ENCODE data around the gene ARFGEF2. TPM values are rescaled to one million over a fixed set of nuclear protein-coding genes. Genes with fewer than 3 reads are reported as not detected.

The ARFGEF2 gene
- total RNA-seq, 2 donors from 2014 or later = 31.5 to 46.5 TPM

GRCh38 chr20:48937674-48938073 lies 16.2 kb downstream of the ARFGEF2 start:
- DNase-seq (ENCODE audit: low spot score) = no peak
- Histone ChIP-seq H3K27ac (peak overlapping the region in 1 of 2 donors; percentile 10), H3K4me3 (no peak overlapping the region), H3K36me3 (peaks cover 17% of the 10 kb centered on the region), H3K27me3 (no peaks in the 10 kb centered on the region), H3K4me1 (peaks cover 0 to 53% of the 10 kb centered on the region in 2 donors), H3K9me3 (no peaks in the 10 kb centered on the region)
- no peak for TF ChIP-seq CTCF (IDR thresholded peaks at IDR 0.05)

GRCh38 chr20:48938670-48939069 lies 17.2 kb downstream of the ARFGEF2 start:
- no peak overlapping the region for H3K27ac ChIP-seq
- H3K9me3 ChIP-seq = no peaks in the 10 kb centered on the region
- no peak for TF ChIP-seq CTCF (IDR thresholded peaks at IDR 0.05)
- H3K27me3 ChIP-seq = no peaks in the 10 kb centered on the region
- H3K4me3 ChIP-seq = no peak overlapping the region
- no peak for DNase-seq (ENCODE audit: low spot score)
- peaks cover 27% of the 10 kb centered on the region for H3K36me3 ChIP-seq
- H3K4me1 ChIP-seq = peaks cover 0 to 54% of the 10 kb centered on the region in 2 donors

GRCh38 chr20:48940170-48940569 lies 18.7 kb downstream of the ARFGEF2 start:
- Histone ChIP-seq H3K36me3 (peaks cover 35% of the 10 kb centered on the region), H3K4me3 (no peak overlapping the region), H3K27ac (no peak overlapping the region), H3K9me3 (no peaks in the 10 kb centered on the region), H3K27me3 (no peaks in the 10 kb centered on the region), H3K4me1 (peaks cover 0 to 54% of the 10 kb centered on the region in 2 donors)
- DNase-seq (ENCODE audit: low spot score) = no peak
- no peak for TF ChIP-seq CTCF (IDR thresholded peaks at IDR 0.05)

- no peak overlapping the region for H3K4me3 ChIP-seq
- no peak for DNase-seq (ENCODE audit: low spot score)
- TF ChIP-seq CTCF (IDR thresholded peaks at IDR 0.05) = no peak
- H3K27me3 ChIP-seq = no peaks in the 10 kb centered on the region
- H3K36me3 ChIP-seq = peaks cover 35% of the 10 kb centered on the region
- no peaks in the 10 kb centered on the region for H3K9me3 ChIP-seq
- H3K27ac ChIP-seq = peak overlapping the region in 1 of 2 donors; percentile 7
- H3K4me1 ChIP-seq = peaks cover 0 to 54% of the 10 kb centered on the region in 2 donors
Observed at GRCh38 chr20:48941467-48941866, 20.0 kb downstream of the ARFGEF2 start.

GRCh38 chr20:48942730-48943129 lies 21.2 kb downstream of the ARFGEF2 start:
- no peak overlapping the region for H3K4me3 ChIP-seq
- H3K27me3 ChIP-seq = no peaks in the 10 kb centered on the region
- H3K36me3 ChIP-seq = peaks cover 43% of the 10 kb centered on the region
- H3K4me1 ChIP-seq = peaks cover 0 to 45% of the 10 kb centered on the region in 2 donors
- no peak for DNase-seq (ENCODE audit: low spot score)
- H3K9me3 ChIP-seq = no peaks in the 10 kb centered on the region
- no peak overlapping the region for H3K27ac ChIP-seq
- TF ChIP-seq CTCF (IDR thresholded peaks at IDR 0.05) = no peak

GRCh38 chr20:48944663-48945297 lies 23.3 kb downstream of the ARFGEF2 start:
- TF ChIP-seq CTCF (IDR thresholded peaks at IDR 0.05) = no peak

More at GRCh38 chr20:48944663-48945297, 23.3 kb downstream of the ARFGEF2 start:
- H3K27ac ChIP-seq = no peak overlapping the region
- H3K9me3 ChIP-seq = no peaks in the 10 kb centered on the region
- DNase-seq (ENCODE audit: low spot score) = no peak
- H3K36me3 ChIP-seq = peaks cover 62% of the 10 kb centered on the region
- no peaks in the 10 kb centered on the region for H3K27me3 ChIP-seq
- H3K4me3 ChIP-seq = no peak overlapping the region
- H3K4me1 ChIP-seq = peaks cover 0 to 29% of the 10 kb centered on the region in 2 donors
